ENCODE measurements around the gene CATSPERD.
"Not testable (repeated sequence)": the region's sequence is repeated elsewhere in the genome, so short reads cannot be mapped to it uniquely, and the experiment has no call there.

The CATSPERD gene

DNA sequence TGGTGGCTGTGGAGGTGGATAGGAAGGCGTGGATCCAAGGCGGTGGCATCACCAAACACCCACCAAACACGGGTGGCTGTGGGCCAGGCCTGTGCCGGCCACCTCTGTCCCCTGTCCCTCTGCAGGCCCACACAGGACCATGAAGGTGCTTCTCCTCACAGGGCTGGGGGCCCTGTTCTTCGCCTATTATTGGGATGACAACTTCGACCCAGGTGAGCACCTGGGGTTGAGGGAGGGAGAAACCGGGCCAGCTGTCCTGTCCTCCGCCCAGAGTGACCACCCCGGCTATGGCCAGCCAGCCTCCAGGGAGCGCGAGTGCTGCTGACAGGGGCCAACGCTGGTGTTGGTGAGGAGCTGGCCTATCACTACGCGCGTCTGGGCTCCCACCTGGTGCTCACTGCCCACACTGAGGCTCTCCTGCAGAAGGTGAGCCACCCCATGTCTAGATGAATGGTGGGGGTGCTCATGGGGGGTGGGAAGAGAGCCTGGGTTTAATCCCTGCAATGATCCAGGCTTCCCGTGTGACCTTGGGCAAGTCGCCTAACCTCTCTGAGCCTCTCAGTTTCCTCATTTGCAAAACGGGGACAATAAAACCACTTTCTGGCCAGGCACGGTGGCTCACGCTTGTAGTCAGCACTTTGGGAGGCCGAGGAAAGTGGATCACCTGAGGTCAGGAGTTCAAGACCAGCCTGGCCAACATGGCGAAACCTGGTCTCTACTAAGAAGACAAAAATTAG lies 35.6 kb upstream of the CATSPERD start:
- no peak for DNase-seq (ENCODE audit: low read depth in 2 of 2)

- no peak for DNase-seq (ENCODE audit: low read depth in 2 of 2)
Measured at GRCh38 chr19:5686326-5686646, 34.2 kb upstream of the CATSPERD start.

DNA sequence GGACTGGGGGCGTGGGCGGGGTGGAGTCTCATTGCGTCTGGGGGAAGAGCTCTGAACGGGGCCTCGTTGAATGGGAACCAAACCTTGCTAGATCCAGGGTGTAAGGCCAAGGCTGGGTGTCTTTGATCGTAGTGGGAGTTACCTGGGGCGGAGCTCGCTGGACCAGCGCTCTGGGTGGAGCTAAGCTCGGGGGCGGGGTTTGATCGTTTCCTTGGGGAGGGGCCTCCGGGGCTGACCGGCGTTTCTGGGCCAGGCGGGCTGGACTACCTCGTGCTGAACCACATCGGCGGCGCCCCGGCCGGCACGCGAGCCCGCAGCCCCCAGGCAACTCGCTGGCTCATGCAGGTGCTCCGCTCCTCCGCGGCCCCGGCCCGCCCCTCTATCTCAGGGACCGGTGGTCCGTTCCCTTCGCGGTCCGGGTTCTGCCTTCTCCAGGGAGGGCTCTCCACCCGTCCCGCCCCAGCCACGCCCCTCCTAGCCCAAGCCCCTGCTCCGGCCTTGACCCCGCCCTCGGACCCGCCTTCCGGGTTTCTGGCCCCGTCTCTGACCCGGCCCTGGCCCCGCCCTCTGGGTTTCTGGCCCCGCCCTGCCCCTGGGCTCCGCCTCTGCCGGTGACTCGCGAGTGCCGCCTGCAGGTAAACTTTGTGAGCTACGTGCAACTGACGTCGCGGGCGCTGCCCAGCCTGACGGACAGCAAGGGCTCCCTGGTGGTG lies 33.6 kb upstream of the CATSPERD start:
- peak; percentile 90 to 91 for DNase-seq (ENCODE audit: low read depth in 2 of 2)

GRCh38 chr19:5687360-5688198 lies 32.9 kb upstream of the CATSPERD start:
- DNase-seq (ENCODE audit: low read depth in 2 of 2): no peak

DNA sequence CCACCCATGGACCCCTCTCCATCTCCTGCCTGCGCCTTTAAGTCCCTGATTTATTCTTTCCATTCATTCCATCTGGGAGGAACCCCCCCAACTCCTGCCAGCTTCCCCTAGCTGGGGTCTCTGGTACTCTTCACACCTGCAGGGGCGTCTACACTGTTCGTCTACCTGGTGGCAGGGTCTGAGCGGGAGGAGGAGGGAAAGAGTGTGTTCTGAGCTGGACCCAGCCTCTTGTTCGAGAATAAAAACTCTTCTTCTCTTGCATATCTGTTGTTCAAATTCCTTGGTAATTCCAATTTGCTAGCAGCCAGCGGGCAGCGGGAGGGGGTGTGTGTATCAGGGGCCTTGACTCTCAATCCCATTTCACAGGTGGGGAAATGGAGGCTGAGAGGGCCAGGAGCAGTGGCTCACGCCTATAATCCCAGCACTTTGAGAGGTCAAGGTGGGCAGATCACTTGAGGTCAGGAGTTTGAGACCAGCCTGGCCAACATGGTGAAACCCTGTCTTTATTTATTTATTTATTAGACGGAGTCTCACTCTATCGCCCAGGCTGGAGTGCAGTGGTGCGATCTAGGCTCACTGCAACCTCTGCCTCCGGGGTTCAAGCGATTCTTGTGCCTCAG lies 32.1 kb upstream of the CATSPERD start:
- not testable (repeated sequence) for DNase-seq (ENCODE audit: low read depth in 2 of 2)

- peak; percentile 96 to 97 for DNase-seq (ENCODE audit: low read depth in 2 of 2)
Measured at GRCh38 chr19:5690125-5690954, 30.1 kb upstream of the CATSPERD start, which contains the start of gene RPL36. Gene RPL36 (plus strand): TSS chr19:5690295. CDS start chr19:5690508, 213 bp downstream.

GRCh38 chr19:5690955-5691821 lies 29.2 kb upstream of the CATSPERD start:
- peak; percentile 52 to 67 for DNase-seq (ENCODE audit: low read depth in 2 of 2)

- DNase-seq (ENCODE audit: low read depth in 2 of 2): no peak
Measured at GRCh38 chr19:5691822-5692722, 28.4 kb upstream of the CATSPERD start.

GRCh38 chr19:5692723-5693194 lies 27.7 kb upstream of the CATSPERD start:
- no peak for DNase-seq (ENCODE audit: low read depth in 2 of 2)

DNA sequence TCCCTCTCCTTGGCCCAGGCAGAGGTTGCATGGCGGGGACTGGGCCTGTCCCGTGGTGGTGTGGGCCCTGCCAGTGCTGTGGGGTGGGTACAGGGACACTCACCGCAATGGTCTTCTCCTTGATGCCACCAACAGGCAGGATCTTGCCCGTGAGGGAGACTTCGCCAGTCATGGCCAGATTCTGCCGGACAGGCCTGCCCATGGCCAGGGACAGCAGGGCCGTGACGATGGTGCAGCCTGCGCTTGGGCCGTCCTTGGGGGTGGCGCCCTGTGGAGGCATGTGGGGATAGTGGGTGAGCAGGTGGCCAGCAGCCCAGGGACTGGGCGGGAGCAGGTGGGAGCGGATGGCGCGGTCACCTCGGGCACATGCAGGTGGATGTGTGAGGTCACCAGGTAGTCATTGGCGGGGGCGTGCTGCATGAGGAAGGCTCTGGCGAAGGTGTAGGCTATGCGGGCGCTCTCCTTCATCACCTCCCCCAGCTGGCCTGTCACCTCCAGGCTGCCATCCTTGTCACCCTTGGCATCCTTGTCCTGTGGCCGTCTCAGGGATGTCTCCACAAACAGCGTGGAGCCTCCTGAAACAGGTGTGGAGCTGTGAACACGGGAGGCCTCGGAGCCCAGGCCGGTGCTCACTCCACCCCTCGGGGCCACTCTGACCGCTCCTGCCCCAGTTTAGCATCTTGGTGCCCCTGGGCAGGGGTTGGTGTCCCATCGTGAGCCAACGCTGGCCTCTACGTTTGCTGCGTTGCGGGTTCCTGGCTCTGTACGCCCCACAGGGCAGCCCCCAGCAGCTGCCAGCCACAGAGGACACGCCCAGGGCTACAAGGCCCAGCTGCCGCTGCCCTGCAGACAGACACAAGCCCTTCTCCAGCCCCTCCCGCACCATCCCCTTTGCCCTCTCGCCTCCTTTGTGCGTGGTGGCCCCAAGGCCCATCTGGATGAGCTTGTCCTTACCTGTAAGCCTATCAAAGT lies 27.0 kb upstream of the CATSPERD start:
- DNase-seq (ENCODE audit: low read depth in 2 of 2): no peak

- DNase-seq (ENCODE audit: low read depth in 2 of 2): no peak
Measured at GRCh38 chr19:5694167-5694955, 26.1 kb upstream of the CATSPERD start.

DNA sequence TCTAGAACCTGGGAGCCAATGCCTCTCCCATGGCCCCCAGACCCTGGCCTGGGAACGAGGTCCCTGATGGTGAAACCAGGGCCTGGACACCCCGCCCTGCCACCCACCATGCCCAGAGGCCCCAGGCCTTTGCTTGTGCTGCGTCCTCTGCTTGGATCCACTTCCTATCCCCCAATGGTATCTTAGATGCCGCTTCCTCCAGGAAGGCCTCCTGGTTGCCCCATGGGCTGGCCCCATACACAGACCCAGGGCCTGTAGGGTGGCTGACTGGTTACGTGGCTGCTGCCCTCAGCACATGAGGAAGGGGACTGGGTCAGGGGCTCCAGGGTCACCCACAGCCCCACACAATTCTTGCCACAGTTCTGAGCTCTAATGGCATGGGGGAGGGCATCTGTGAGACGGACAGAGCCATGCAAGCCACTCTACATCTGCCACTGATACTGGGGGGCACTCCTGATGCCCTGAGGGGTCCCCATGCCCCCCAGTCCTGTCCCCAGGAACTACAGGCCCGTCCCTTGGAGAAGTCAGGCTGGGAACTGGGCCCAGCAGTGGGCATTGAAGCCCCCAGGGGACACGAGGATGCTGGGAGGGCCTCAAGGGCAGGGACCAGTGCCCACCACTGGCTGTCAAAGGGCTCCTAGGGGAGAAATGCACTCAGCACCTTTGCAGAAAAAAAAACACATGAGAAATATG lies 25.3 kb upstream of the CATSPERD start:
- DNase-seq (ENCODE audit: low read depth in 2 of 2): no peak

- no peak for DNase-seq (ENCODE audit: low read depth in 2 of 2)
Measured at GRCh38 chr19:5695649-5696195, 24.7 kb upstream of the CATSPERD start.

DNA sequence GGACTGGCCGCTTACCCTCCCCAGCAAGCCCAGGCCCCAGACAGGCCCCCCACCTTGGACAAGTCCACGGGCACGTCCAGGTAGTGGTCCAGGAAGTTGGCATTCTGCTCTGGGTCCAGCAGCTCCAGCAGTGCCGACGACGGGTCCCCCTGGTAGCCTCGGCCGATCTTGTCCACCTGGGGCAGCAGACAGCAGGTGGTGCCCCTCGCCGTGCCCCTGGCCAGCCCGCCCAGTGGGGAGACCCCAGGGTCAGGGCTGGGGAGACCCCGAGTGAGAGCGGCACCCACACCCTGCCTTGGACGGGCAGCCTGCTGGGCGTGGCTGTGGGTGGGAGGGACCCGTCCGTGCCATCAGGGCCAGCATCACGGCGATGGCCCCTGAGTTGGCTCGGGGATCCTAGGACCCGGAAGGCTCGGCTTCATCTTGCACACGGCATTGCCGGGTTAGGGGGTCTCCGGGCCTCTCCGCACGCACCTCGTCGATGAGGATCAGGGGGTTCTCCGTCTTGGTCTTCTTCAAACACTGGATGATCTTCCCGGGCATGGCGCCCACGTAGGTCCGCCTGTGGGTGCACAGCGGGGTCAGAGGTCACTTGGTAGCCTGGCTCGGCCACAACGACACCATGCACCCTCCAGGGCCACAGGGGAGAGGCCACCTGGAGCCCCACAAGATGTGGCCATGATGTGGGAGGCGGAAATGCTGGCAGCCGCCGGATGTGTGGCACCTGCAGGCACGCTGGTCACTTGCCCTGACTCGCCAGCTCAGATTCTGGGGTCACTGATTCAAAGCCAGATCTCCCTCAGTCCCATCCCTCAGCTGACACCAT lies 24.0 kb upstream of the CATSPERD start:
- DNase-seq (ENCODE audit: low read depth in 2 of 2): no peak

Data from stimulated activated CD8-positive, alpha-beta memory T cell treated with anti-CD3 and anti-CD28 coated beads, Interleukin-15, amount 100 ng/mL, for 4 hours (primary cell).